Germinal center (tissue), 1 donor: ENCODE measurements around the gene TARS2.

Source experiments
- DNase-seq: peaks from one replicate; pipeline ENCODE4 v3.0.0; 2012; ENCODE audit warnings: mixed read lengths, low spot score

TARS2 gene

GRCh38 chr1:150537732-150538684 is 50.8 kb downstream of the TARS2 start:
- no peak for DNase-seq

GRCh38 chr1:150543500-150544143 is 56.4 kb downstream of the TARS2 start:
- no peak for DNase-seq

GRCh38 chr1:150544204-150544603 is 57.0 kb downstream of the TARS2 start:
- DNase-seq = no peak

- DNase-seq = no peak
Measured at GRCh38 chr1:150545486-150546032, 58.3 kb downstream of the TARS2 start.

GRCh38 chr1:150546294-150546937 is 59.2 kb downstream of the TARS2 start:
- DNase-seq = no peak

GRCh38 chr1:150548324-150548631 is 61.1 kb downstream of the TARS2 start:
- DNase-seq = no peak

- DNase-seq = peak; percentile 68
Measured at GRCh38 chr1:150548632-150549495, 61.6 kb downstream of the TARS2 start, which contains the start of gene ADAMTSL4. Gene ADAMTSL4, plus strand, starts transcription at chr1:150549408. Its CDS starts 2,881 bp downstream, at chr1:150552289.

- no peak for DNase-seq
Measured at GRCh38 chr1:150549496-150550221, 62.4 kb downstream of the TARS2 start.

GRCh38 chr1:150550222-150551050 is 63.2 kb downstream of the TARS2 start:
- DNase-seq = no peak

- DNase-seq = no peak
Measured at GRCh38 chr1:150551051-150551783, 64.0 kb downstream of the TARS2 start.

GRCh38 chr1:150551784-150552127 is 64.5 kb downstream of the TARS2 start:
- no peak for DNase-seq

GRCh38 chr1:150552128-150552910 is 65.1 kb downstream of the TARS2 start:
- peak; percentile 38 for DNase-seq

- DNase-seq = no peak
Measured at GRCh38 chr1:150552911-150553289, 65.7 kb downstream of the TARS2 start.

- DNase-seq = no peak
Measured at GRCh38 chr1:150553392-150554085, 66.3 kb downstream of the TARS2 start.

- no peak for DNase-seq
Measured at GRCh38 chr1:150554086-150554452, 66.8 kb downstream of the TARS2 start.

- DNase-seq = no peak
Measured at GRCh38 chr1:150555198-150555970, 68.2 kb downstream of the TARS2 start.
